IPS-18a (cell line): ENCODE results near the gene ZRANB3.
"Not testable (repeated sequence)": the region's sequence is repeated elsewhere in the genome, so short reads cannot be mapped to it uniquely, and the experiment has no call there.

ENCODE experiments used
- H3K27ac ChIP-seq: one replicate; pipeline ENCODE4 v1.5.1; 2013; ENCODE audit warnings: low read length
- H3K27me3 ChIP-seq: one replicate; pipeline ENCODE4 v1.6.1; 2013; ENCODE audit warnings: mild to moderate bottlenecking, low read length; ENCODE audit not compliant: control insufficient read depth, insufficient read depth
- H3K36me3 ChIP-seq: one replicate; pipeline ENCODE4 v1.6.1; 2013; ENCODE audit warnings: low read depth, low read length; ENCODE audit not compliant: control insufficient read depth
- H3K4me1 ChIP-seq: one replicate; pipeline ENCODE4 v1.6.1; 2013; ENCODE audit warnings: low read depth, low read length; ENCODE audit not compliant: control insufficient read depth
- H3K4me3 ChIP-seq: one replicate; pipeline ENCODE4 v1.5.1; 2013; ENCODE audit warnings: low read length
- H3K9ac ChIP-seq: one replicate; pipeline ENCODE4 v1.6.1; 2013; ENCODE audit warnings: mild to moderate bottlenecking, low read length, moderate library complexity
- H3K9me3 ChIP-seq: one replicate; pipeline ENCODE4 v1.6.1; 2013; ENCODE audit warnings: low read depth, low read length; ENCODE audit not compliant: control insufficient read depth

ZRANB3 gene

DNA sequence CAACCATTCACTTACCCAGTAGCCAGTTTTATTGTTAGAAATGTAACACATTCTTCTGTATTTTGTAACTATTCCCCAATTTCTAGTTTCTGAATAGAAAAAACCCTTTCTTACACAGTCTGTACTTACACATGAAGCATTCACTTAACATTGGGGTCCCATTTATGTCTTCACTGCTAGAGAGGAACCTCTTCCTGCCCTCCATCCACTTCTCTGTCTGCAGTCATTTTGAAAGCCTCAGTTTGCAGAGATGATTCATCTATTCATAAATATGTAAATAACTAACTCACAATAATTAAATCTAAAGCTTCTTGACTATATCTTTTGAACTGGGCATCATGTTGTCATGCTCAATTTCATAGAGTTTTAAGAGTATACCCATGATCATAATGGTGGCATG is 55.9 kb downstream of the ZRANB3 start:
- H3K9ac ChIP-seq = no peak overlapping the region
- H3K4me1 ChIP-seq = no peaks in the 10 kb centered on the region
- H3K27ac ChIP-seq = no peak overlapping the region
- H3K27me3 ChIP-seq = no peaks in the 10 kb centered on the region
- H3K4me3 ChIP-seq = no peak overlapping the region
- H3K36me3 ChIP-seq = no peaks in the 10 kb centered on the region
- no peaks in the 10 kb centered on the region for H3K9me3 ChIP-seq

DNA sequence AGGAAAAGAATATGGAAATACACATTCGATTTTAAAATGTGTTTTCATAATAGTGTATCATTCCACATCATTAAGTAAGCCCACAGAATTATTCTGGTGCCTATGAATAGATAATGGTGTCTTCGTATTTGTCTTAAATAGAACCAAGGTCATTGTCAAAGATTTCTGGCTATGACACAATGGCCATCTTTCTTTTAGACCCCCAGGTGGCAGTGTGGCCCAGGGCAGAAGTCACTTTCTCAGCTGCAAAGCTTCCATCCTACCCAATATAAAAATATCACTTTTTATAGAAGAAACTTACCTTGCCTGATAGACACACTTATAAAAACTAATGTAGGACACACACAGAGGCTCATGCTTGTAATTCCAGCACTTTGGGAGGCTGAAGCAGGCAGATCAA is 57.5 kb downstream of the ZRANB3 start:
- no peak overlapping the region for H3K9ac ChIP-seq
- H3K27me3 ChIP-seq = no peaks in the 10 kb centered on the region

DNA sequence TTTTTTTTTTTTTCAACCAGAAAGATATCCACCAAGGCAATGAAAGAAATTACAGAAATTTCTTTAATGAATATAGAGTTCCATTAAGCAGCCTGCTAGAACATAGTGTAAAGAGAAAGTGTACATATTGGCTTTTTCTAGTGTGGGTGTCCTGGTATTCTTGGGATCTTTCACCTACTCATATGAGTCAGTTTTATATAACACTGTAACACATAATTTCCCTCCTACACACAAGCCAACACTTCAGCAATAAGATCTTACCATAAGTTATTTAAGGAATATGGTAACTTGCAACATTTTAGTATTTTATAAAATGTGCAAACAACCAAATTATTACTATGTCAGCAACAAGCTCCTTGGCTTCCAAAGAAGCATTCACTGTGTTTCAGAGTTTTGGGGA is 59.9 kb downstream of the ZRANB3 start:
- Histone ChIP-seq H3K9me3 (no peaks in the 10 kb centered on the region), H3K36me3 (no peaks in the 10 kb centered on the region), H3K9ac (no peak overlapping the region)

More for the DNA sequence above, 57.5 kb downstream of the ZRANB3 start:
- H3K9me3 ChIP-seq = no peaks in the 10 kb centered on the region
- no peak overlapping the region for H3K4me3 ChIP-seq
- no peaks in the 10 kb centered on the region for H3K36me3 ChIP-seq
- H3K4me1 ChIP-seq = no peaks in the 10 kb centered on the region
- no peak overlapping the region for H3K27ac ChIP-seq

DNA sequence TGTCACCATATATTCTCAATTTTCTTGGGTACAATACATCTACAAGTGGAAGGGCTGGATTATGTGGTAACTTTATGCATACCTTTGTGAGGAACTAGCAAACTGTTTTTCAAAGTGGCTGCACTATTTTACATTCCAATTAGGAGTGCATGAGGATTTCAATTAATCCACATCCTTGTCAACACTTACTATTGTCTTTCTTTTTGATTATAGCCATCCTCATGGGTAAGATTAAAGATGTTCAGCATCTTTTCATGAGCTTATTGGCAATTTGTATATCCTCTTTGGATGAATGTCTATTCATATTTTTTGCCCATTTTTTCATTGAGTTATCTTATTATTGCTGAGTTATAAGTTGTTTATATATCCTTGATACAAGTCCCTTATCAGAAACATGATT is 73.7 kb downstream of the ZRANB3 start:
- H3K9ac ChIP-seq = no peak overlapping the region
- H3K36me3 ChIP-seq = no peaks in the 10 kb centered on the region
- no peak overlapping the region for H3K27ac ChIP-seq
- no peaks in the 10 kb centered on the region for H3K27me3 ChIP-seq
- H3K4me1 ChIP-seq = no peaks in the 10 kb centered on the region
- H3K4me3 ChIP-seq = no peak overlapping the region
- H3K9me3 ChIP-seq = peaks cover 10% of the 10 kb centered on the region

More for the DNA sequence above, 59.9 kb downstream of the ZRANB3 start:
- Histone ChIP-seq H3K4me1 (no peaks in the 10 kb centered on the region), H3K4me3 (no peak overlapping the region), H3K27me3 (no peaks in the 10 kb centered on the region), H3K27ac (no peak overlapping the region)

DNA sequence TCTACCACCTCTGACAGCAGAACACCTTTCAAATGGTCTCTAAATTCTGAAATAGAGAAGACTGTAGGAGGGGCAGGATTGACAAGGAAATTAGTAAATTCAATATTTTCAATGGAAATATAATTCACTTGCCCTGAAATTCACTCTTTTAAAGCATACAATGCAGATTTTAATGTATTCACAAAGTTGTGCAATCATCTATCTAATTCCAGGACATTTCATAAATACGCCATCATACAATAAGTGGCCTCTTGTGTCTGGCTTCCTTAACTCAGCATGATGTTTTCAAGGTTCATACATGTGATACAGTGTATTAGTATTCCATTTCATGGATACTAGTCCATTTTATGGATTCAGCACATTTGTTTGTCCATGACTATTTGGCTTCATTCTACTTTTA is 74.2 kb downstream of the ZRANB3 start:
- no peak overlapping the region for H3K9ac ChIP-seq

DNA sequence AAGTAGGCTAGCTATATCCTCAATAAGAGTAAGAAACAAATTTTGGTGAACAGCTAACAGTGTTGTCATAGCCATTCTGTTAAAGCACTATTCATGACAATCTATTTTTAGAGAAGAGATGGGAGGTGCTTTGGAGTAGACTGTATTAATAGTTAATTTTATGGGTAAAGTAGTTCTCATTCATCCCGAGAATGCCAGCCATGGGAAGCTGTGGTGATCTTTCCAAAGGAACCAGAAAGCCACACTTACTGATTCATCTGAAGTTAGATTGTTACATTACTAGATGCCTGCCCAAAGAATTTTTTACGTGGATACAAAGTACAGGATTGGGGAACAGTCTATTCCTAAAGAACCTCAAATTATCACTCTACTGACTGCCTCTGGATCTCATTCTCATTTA is 74.6 kb downstream of the ZRANB3 start:
- no peaks in the 10 kb centered on the region for H3K27me3 ChIP-seq
- H3K27ac ChIP-seq = no peak overlapping the region
- no peak overlapping the region for H3K4me3 ChIP-seq
- H3K9me3 ChIP-seq = peaks cover 10% of the 10 kb centered on the region
- no peak overlapping the region for H3K9ac ChIP-seq
- H3K4me1 ChIP-seq = no peaks in the 10 kb centered on the region
- H3K36me3 ChIP-seq = no peaks in the 10 kb centered on the region

More for the DNA sequence above, 74.2 kb downstream of the ZRANB3 start:
- Histone ChIP-seq H3K36me3 (no peaks in the 10 kb centered on the region), H3K4me1 (no peaks in the 10 kb centered on the region), H3K9me3 (peaks cover 10% of the 10 kb centered on the region), H3K27ac (no peak overlapping the region), H3K4me3 (no peak overlapping the region), H3K27me3 (no peaks in the 10 kb centered on the region)

DNA sequence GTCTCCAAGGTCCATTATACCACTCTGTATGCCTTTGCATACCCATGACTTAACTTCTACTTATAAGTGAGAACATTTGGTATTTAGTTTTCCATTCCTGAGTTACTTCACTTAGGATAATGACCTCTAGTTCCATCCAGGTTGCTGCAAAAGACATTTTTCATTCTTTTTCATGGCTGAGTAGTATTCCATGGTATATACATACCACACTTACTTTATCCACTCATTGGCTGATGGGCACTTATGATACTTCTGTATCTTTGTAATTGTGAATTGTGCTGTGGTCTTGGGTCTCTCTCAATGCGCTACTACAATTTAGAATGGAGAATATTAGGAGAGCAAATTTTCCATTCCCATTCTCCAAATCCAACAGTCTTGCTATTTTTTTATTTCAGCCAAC is 76.4 kb downstream of the ZRANB3 start:
- Histone ChIP-seq H3K27ac (no peak overlapping the region), H3K9ac (no peak overlapping the region), H3K27me3 (no peaks in the 10 kb centered on the region), H3K9me3 (peaks cover 10% of the 10 kb centered on the region), H3K4me1 (no peaks in the 10 kb centered on the region), H3K36me3 (no peaks in the 10 kb centered on the region), H3K4me3 (no peak overlapping the region)

DNA sequence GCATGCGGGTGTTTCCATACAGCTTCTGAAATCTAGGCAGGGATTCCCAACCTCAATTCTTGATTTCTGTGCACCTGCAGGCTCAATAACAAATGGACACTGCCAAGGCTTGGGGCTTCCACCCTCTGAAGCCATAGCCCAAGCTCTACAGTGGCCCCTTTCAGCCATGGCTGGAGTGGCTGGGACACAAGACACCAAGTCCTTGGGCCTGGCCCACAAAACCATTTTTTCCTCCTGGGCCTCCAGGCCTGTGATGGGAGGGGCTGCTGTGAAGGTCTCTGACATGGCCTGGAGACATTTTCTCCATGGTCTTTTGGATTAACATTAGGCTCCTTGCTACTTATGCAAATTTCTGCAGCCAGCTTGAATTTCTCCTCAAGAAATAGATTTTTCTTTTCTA is 78.0 kb downstream of the ZRANB3 start:
- not testable (repeated sequence) for H3K9ac ChIP-seq, H3K4me1 ChIP-seq, H3K27ac ChIP-seq, H3K9me3 ChIP-seq, H3K36me3 ChIP-seq, H3K4me3 ChIP-seq, H3K27me3 ChIP-seq

- Histone ChIP-seq H3K27me3 (no peaks in the 10 kb centered on the region), H3K4me1 (no peaks in the 10 kb centered on the region), H3K9ac (no peak overlapping the region), H3K27ac (no peak overlapping the region), H3K4me3 (no peak overlapping the region), H3K9me3 (peaks cover 10% of the 10 kb centered on the region), H3K36me3 (no peaks in the 10 kb centered on the region)
Measured at GRCh38 chr2:135451966-135452365, 79.1 kb downstream of the ZRANB3 start.

- not testable (repeated sequence) for H3K4me3 ChIP-seq, H3K27me3 ChIP-seq, H3K9ac ChIP-seq, H3K9me3 ChIP-seq, H3K36me3 ChIP-seq, H3K27ac ChIP-seq, H3K4me1 ChIP-seq
Measured at GRCh38 chr2:135443013-135443412, 88.0 kb downstream of the ZRANB3 start.

- H3K9me3 ChIP-seq, H3K4me3 ChIP-seq: not testable (repeated sequence)
Measured at GRCh38 chr2:135435155-135435554, 95.9 kb downstream of the ZRANB3 start.

GRCh38 chr2:135424849-135425248 is 106.2 kb downstream of the ZRANB3 start:
- H3K27me3 ChIP-seq = no peaks in the 10 kb centered on the region
- no peak overlapping the region for H3K9ac ChIP-seq
- no peaks in the 10 kb centered on the region for H3K9me3 ChIP-seq
- no peaks in the 10 kb centered on the region for H3K4me1 ChIP-seq
- no peak overlapping the region for H3K27ac ChIP-seq
- H3K4me3 ChIP-seq = no peak overlapping the region
- H3K36me3 ChIP-seq = no peaks in the 10 kb centered on the region

More at GRCh38 chr2:135435155-135435554, 95.9 kb downstream of the ZRANB3 start:
- not testable (repeated sequence) for H3K27me3 ChIP-seq, H3K9ac ChIP-seq, H3K4me1 ChIP-seq, H3K36me3 ChIP-seq, H3K27ac ChIP-seq
